K562 (cell line): Measurements from ENCODE around the gene CCDC33. TPM values are rescaled to one million over a fixed set of nuclear protein-coding genes. Genes with fewer than 3 reads are reported as not detected.

Experiments
- HNRNPK ChIP-seq: fragments of 200-400 bp; formaldehyde crosslinking; IDR thresholded peaks from one replicate; pipeline ENCODE4 v1.6.1; 2018; ENCODE audit warnings: mild to moderate bottlenecking, low read depth, low read length; ENCODE audit not compliant: poor library complexity, severe bottlenecking
- HNRNPL ChIP-seq: fragments of 200-400 bp; formaldehyde crosslinking; IDR thresholded peaks from 2 replicates; pipeline ENCODE4 v1.6.1; 2017; ENCODE audit warnings: low read depth, mild to moderate bottlenecking, low read length
- ILF3 ChIP-seq: fragments of 450-650 bp; IDR thresholded peaks from 2 replicates; pipeline ENCODE4 v1.6.1; 2018; ENCODE audit warnings: antibody characterized with exemption, mild to moderate bottlenecking, moderate library complexity, borderline replicate concordance
- JUND ChIP-seq, 2 experiments: IDR thresholded peaks; 2 replicates in 1 of 2; 3 replicates in 1 of 2; pipeline ENCODE4 v1.6.1; 2011; ENCODE audit warnings: borderline replicate concordance in 2 of 2, low read depth in 2 of 2, low read length in 2 of 2, improper control_type of control experiment in 1 of 2, missing biosample characterization in 1 of 2, missing genetic modification characterization in 1 of 2, missing genetic modification reagents in 1 of 2
- NFATC3 ChIP-seq: fragments of 450-650 bp; IDR thresholded peaks from 2 replicates; pipeline ENCODE4 v1.6.1; 2017; ENCODE audit warnings: mild to moderate bottlenecking
- NR1H2 ChIP-seq: sonication (generic); formaldehyde crosslinking; IDR thresholded peaks from 2 replicates; pipeline ENCODE4 v1.4.0; 2020; ENCODE audit warnings: mild to moderate bottlenecking, missing genetic modification reagents
- POLR2H ChIP-seq: IDR thresholded peaks from 2 replicates; pipeline ENCODE4 v1.6.1; 2016; ENCODE audit warnings: missing genetic modification characterization, low read depth, mild to moderate bottlenecking, control low read depth, missing compliant biosample characterization, moderate library complexity
- RBM22 ChIP-seq: fragments of 200-400 bp; formaldehyde crosslinking; IDR thresholded peaks from 2 replicates; pipeline ENCODE4 v1.6.1; 2018; ENCODE audit warnings: low read length, low read depth; ENCODE audit not compliant: poor library complexity, severe bottlenecking
- SIN3B ChIP-seq: fragments of 450-650 bp; IDR thresholded peaks from 2 replicates; pipeline ENCODE4 v1.6.1; 2017; ENCODE audit warnings: low read depth, mild to moderate bottlenecking, moderate library complexity
- SRSF1 ChIP-seq: fragments of 200-400 bp; formaldehyde crosslinking; IDR thresholded peaks from 2 replicates; pipeline ENCODE4 v1.6.1; 2017; ENCODE audit warnings: mild to moderate bottlenecking, low read depth, low read length, moderate library complexity
- TCF15 ChIP-seq: fragments of 250-450 bp; sonication (Bioruptor Pico); IDR thresholded peaks from 2 replicates; pipeline ENCODE4 v1.8.0; 2022; ENCODE audit warnings: moderate library complexity, mild to moderate bottlenecking, inconsistent platforms
- XRCC5 ChIP-seq: fragments of 200-400 bp; formaldehyde crosslinking; IDR thresholded peaks from 2 replicates; pipeline ENCODE4 v1.6.1; 2017; ENCODE audit warnings: low read depth, mild to moderate bottlenecking, low read length
- ZBED1 ChIP-seq: IDR thresholded peaks from 2 replicates; pipeline ENCODE4 v1.6.1; 2014
- ZFP30 ChIP-seq: fragments of 250-450 bp; sonication (Bioruptor Pico); IDR thresholded peaks from 2 replicates; pipeline ENCODE4 v1.8.0; 2022; ENCODE audit warnings: moderate library complexity, mild to moderate bottlenecking, inconsistent platforms, borderline replicate concordance
- ZKSCAN1 ChIP-seq: fragments of 150-350 bp; IDR thresholded peaks from 2 replicates; pipeline ENCODE4 v1.6.1; 2016; ENCODE audit warnings: low read depth, low read length
- ZNF263 ChIP-seq: sonication (generic); formaldehyde crosslinking; IDR thresholded peaks from 2 replicates; pipeline ENCODE4 v1.8.0; 2022; ENCODE audit warnings: mild to moderate bottlenecking, missing genetic modification reagents, borderline replicate concordance
- ZNF311 ChIP-seq: fragments of 250-450 bp; sonication (Bioruptor Pico); IDR thresholded peaks from 2 replicates; pipeline ENCODE4 v1.4.0; 2020; ENCODE audit warnings: mild to moderate bottlenecking, moderate library complexity
- ZNF354B ChIP-seq: fragments of 250-450 bp; sonication (Bioruptor Pico); IDR thresholded peaks from 2 replicates; pipeline ENCODE4 v1.4.0; 2020
- ZNF395 ChIP-seq: fragments of 200-800 bp; sonication (Bioruptor generic); IDR thresholded peaks from 2 replicates; pipeline ENCODE4 v1.6.1; 2017; ENCODE audit warnings: missing genetic modification characterization, missing compliant biosample characterization
- ZNF695 ChIP-seq: fragments of 450-650 bp; formaldehyde crosslinking; IDR thresholded peaks from 2 replicates; pipeline ENCODE4 v1.4.0; 2020; ENCODE audit warnings: mild to moderate bottlenecking, moderate library complexity
- polyA plus RNA-seq, 8 experiments: library from polyadenylated mRNA; depleted of rRNA in 4 of 8; stranded (reverse) in 5 of 8; unstranded in 3 of 8; fragments of >200 nt; fragmentation: Nextera tagmentation in 2 of 8; fragmentation: Illumina TruSeq in 1 of 8; extraction: Ambion mirVana in 2 of 8; extraction: Trizol in 1 of 8; gene quantifications; 2 replicates each; pipeline versions ENCODE4 v1.2.1 to v1.2.3, GENCODE V29; 2011 to 2014; ENCODE audit warnings: inconsistent platforms in 1 of 8, missing spikeins in 1 of 8
- total RNA-seq, 7 experiments: library from RNA; depleted of rRNA in 6 of 7; stranded (reverse); fragments of >200 nt in 6 of 7; fragmentation: Illumina TruSeq in 2 of 7; extraction: Trizol in 2 of 7; gene quantifications; 2 replicates each; pipeline versions ENCODE4 v1.2.1 to v1.2.3, GENCODE V29; 2011 to 2021; ENCODE audit warnings: low replicate concordance in 1 of 7
- TF ChIP-seq, protein P1 (sequence below): fragments of 250-450 bp; sonication (Bioruptor Pico); IDR thresholded peaks from 2 replicates; pipeline ENCODE4 v1.5.1; 2021; ENCODE audit warnings: mild to moderate bottlenecking
- TF ChIP-seq, protein P2 (sequence below): fragments of 250-450 bp; sonication (Bioruptor Pico); IDR thresholded peaks from 2 replicates; pipeline ENCODE4 v1.5.0; 2020; ENCODE audit warnings: mild to moderate bottlenecking
- TF ChIP-seq, protein P3 (sequence below): fragments of 450-650 bp; conservative IDR thresholded peaks from 2 replicates; pipeline ENCODE4 v1.6.1; 2016; ENCODE audit warnings: missing genetic modification characterization, low read depth, mild to moderate bottlenecking, missing compliant biosample characterization, moderate library complexity

Gene CCDC33
- total and polyA plus RNA-seq, 9 of the 15 experiments (the other 6 are each of a cell fraction or from before 2014, with no cell fraction given): 0.08 to 1.1 (median 0.15) TPM; not detected in 4

DNA sequence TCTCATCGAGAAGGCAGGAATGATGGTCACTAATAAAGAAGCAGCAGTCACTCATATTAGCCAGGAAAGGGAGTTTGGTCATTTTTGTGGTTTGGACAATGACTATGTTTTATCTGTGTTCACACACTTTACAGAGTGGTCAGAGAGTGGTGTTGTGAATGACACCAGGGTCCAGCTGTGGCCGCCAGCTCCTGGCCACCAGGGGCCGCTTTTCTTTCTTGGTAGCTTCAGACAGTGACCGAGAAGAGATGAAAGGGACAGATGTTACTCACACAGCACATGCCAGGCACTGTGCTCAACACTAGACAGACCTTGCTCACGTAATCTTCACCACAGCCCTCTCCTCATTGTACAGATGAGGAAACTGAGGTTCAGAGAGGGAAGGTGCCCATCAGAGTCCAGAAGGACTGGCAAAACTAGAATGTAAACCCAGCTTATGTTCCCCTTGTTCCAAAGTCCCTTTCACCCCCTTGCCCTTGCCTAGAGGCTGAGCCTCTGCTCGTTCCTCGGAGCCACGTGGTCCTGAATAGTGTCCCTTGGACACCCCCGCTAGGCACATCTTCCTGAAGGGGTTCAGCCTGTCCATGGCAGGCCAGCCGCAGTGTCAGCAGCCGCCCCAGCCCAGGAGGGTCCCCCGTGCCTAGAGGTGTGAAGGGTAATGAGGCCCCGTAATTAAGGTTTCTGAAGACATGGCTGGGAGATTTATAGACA is 75.8 kb downstream of the CCDC33 start (continued):
- TF ChIP-seq, protein P1, sequence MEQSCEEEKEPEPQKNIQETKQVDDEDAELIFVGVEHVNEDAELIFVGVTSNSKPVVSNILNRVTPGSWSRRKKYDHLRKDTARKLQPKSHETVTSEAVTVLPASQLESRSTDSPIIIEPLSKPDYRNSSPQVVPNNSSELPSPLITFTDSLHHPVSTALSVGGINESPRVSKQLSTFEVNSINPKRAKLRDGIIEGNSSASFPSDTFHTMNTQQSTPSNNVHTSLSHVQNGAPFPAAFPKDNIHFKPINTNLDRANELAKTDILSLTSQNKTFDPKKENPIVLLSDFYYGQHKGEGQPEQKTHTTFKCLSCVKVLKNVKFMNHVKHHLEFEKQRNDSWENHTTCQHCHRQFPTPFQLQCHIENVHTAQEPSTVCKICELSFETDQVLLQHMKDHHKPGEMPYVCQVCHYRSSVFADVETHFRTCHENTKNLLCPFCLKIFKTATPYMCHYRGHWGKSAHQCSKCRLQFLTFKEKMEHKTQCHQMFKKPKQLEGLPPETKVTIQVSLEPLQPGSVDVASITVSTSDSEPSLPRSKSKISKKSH (CRISPR knock-in tag): no peak
- TF ChIP-seq JUND (IDR thresholded peaks at IDR 0.05; ENCODE audit: borderline replicate concordance, low read depth, low read length) (peak; percentile 69), JUND (tag; IDR thresholded peaks at IDR 0.05; ENCODE audit: borderline replicate concordance, low read depth, low read length) (peak; percentile 4; the same call in 1 of the 3 replicates), POLR2H (tag) (no peak), HNRNPL (no peak), TCF15 (no peak), ZNF695 (CRISPR knock-in tag) (no peak), ZNF354B (CRISPR knock-in tag) (no peak), NFATC3 (no peak), ZKSCAN1 (0 out of 2 replicates have a peak, but pooled peaks have one; percentile 15), RBM22 (no peak), ZBED1 (no peak), ILF3 (no peak), ZNF311 (CRISPR knock-in tag) (no peak), SRSF1 (no peak), NR1H2 (CRISPR knock-in tag) (no peak), ZNF395 (CRISPR knock-in tag) (no peak), HNRNPK (no peak), XRCC5 (no peak), ZNF263 (CRISPR knock-in tag) (no peak), SIN3B (no peak), ZFP30 (CRISPR knock-in tag) (no peak)
- TF ChIP-seq, protein P2, sequence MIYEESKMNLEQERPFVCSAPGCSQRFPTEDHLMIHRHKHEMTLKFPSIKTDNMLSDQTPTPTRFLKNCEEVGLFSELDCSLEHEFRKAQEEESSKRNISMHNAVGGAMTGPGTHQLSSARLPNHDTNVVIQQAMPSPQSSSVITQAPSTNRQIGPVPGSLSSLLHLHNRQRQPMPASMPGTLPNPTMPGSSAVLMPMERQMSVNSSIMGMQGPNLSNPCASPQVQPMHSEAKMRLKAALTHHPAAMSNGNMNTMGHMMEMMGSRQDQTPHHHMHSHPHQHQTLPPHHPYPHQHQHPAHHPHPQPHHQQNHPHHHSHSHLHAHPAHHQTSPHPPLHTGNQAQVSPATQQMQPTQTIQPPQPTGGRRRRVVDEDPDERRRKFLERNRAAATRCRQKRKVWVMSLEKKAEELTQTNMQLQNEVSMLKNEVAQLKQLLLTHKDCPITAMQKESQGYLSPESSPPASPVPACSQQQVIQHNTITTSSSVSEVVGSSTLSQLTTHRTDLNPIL: no peak
- TF ChIP-seq, protein P3, sequence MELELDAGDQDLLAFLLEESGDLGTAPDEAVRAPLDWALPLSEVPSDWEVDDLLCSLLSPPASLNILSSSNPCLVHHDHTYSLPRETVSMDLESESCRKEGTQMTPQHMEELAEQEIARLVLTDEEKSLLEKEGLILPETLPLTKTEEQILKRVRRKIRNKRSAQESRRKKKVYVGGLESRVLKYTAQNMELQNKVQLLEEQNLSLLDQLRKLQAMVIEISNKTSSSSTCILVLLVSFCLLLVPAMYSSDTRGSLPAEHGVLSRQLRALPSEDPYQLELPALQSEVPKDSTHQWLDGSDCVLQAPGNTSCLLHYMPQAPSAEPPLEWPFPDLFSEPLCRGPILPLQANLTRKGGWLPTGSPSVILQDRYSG (tag): no peak
